ENCODE measurements around the gene ZAR1. TPM values are rescaled to one million over a fixed set of nuclear protein-coding genes. Genes with fewer than 3 reads are reported as not detected.

ZAR1 gene
- total and polyA plus RNA-seq, 5 experiments from 2014 or later = not detected

DNA sequence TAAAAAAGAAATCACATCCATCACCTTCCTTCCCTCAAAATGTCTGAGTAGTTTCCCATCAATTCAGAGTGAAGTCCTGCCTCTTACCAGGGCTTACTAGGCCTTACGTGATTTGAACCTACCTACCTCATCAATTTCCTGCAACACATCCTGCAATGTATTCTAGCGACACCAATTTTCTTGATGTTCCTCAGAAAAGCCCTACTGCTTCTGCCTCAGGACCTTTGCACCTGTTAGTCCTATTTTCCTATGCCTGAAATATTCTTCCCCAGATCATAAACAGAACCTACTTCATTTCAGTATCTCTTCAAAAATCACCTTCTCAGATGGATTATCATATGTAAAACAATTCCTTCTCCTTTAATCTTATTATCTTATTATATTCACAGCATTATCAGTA is 52.8 kb downstream of the ZAR1 start:
- no peak overlapping the region for H3K4me3 Mint-ChIP-seq
- peaks cover 0 to 82% (median 31%) of the 10 kb centered on the region in 3 donors for H3K36me3 Mint-ChIP-seq
- H3K9me3 Mint-ChIP-seq = no peaks in the 10 kb centered on the region
- peak overlapping the region in 5 of 10 donors; percentile 0 to 48 (median 30) for H3K27ac Mint-ChIP-seq
- POLR2A ChIA-PET = no interaction called here
- ATAC-seq (no peak), DNase-seq (no peak)
- H3K27me3 Mint-ChIP-seq = no peaks in the 10 kb centered on the region
- no peaks in the 10 kb centered on the region for H3K4me1 Mint-ChIP-seq

DNA sequence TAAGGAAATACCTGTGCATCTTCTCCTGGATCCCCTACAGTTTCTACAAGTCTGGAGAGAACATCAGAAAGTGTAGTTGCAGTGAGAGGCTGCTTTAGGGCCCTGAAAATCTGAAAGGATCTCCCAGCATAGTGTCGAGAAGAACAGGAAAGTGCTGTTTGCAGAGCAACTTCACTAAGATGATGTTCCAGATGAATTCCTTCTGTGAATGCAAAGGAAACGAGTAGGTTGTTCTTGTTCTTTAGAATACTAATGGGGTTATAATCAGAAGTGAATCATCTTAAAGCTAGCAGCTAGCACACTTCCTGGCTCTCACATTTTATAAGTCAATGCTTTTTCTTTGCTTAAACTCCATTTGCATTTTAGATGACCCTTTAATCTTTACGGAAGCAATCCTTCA is 53.7 kb downstream of the ZAR1 start:
- H3K27ac Mint-ChIP-seq = peak overlapping the region in 2 of 10 donors; percentile 28 to 30
- no peak overlapping the region for H3K4me3 Mint-ChIP-seq
- peaks cover 0 to 86% (median 36%) of the 10 kb centered on the region in 3 donors for H3K36me3 Mint-ChIP-seq
- H3K4me1 Mint-ChIP-seq = no peaks in the 10 kb centered on the region
- ATAC-seq (no peak), DNase-seq (no peak)
- no peaks in the 10 kb centered on the region for H3K27me3 Mint-ChIP-seq
- no peaks in the 10 kb centered on the region for H3K9me3 Mint-ChIP-seq
- POLR2A ChIA-PET = no interaction called here

Other genes with a start within 250 kb of the ZAR1 start
- 1 to 10 TPM; 4.3 to 4.7 TPM for gene TEC, start 220.4 kb upstream of the ZAR1 start, total RNA-seq
- 1 to 10 TPM; 1.1 to 2.5 (median 1.4) TPM for gene TEC, start 220.4 kb upstream of the ZAR1 start, polyA plus RNA-seq
- gene SLAIN2, start 148.7 kb upstream of the ZAR1 start, total RNA-seq = 100 to 1,000 TPM in 1 of 2 experiments, 10 to 100 TPM in 1; 98.3 to 109 TPM
- 10 to 100 TPM; 25.9 to 39.3 (median 33.6) TPM for gene SLAIN2, start 148.7 kb upstream of the ZAR1 start, polyA plus RNA-seq
- not detected for gene SLC10A4, start 6.9 kb upstream of the ZAR1 start, total RNA-seq
- gene SLC10A4, start 6.9 kb upstream of the ZAR1 start, polyA plus RNA-seq = not detected